HFFc6 (cell line): ENCODE results near the gene ABHD8. TPM values are rescaled to one million over a fixed set of nuclear protein-coding genes. Genes with fewer than 3 reads are reported as not detected.

Experiments
- DNase-seq: peaks from one replicate; pipeline ENCODE4 v3.0.0-alpha.2; 2018
- H3K27ac Mint-ChIP-seq: 2 replicates; pipeline ENCODE4 v1.8.0; 2020; ENCODE audit warnings: mild to moderate bottlenecking, mixed read lengths
- H3K27me3 Mint-ChIP-seq: 2 replicates; pipeline ENCODE4 v1.8.0; 2021; ENCODE audit warnings: mild to moderate bottlenecking, moderate library complexity, mixed read lengths; ENCODE audit not compliant: insufficient read depth
- H3K36me3 Mint-ChIP-seq: 2 replicates; pipeline ENCODE4 v1.8.0; 2021; ENCODE audit warnings: low read depth, mixed read lengths
- H3K4me1 Mint-ChIP-seq: 2 replicates; pipeline ENCODE4 v1.8.0; 2020; ENCODE audit warnings: low read depth, mixed read lengths
- H3K4me3 Mint-ChIP-seq: 2 replicates; pipeline ENCODE4 v1.8.0; 2020; ENCODE audit warnings: mild to moderate bottlenecking, moderate library complexity, mixed read lengths
- H3K9me3 Mint-ChIP-seq: 2 replicates; pipeline ENCODE4 v1.8.0; 2020; ENCODE audit warnings: mild to moderate bottlenecking, mixed read lengths
- CTCF ChIP-seq: fragments of 200-600 bp; sonication (generic); IDR thresholded peaks from 2 replicates; pipeline ENCODE4 v1.5.0; 2021; ENCODE audit warnings: antibody characterized with exemption, mild to moderate bottlenecking
- total RNA-seq, 6 experiments: library from RNA; stranded (reverse); fragmentation: NEBNext Ultra II Directional; extraction: Animal tissue kit (Norgen Biotek cat#: 25700); gene quantifications; 2 replicates in 1 of 6; 3 replicates in 5 of 6; pipeline ENCODE4 v1.2.3, GENCODE V29; 2021

The ABHD8 gene
- total RNA-seq, 6 experiments from 2014 or later, result 6.7 to 9.9 (median 8.9) TPM

- H3K27ac Mint-ChIP-seq, result peak overlapping the region; percentile 86
- H3K27me3 Mint-ChIP-seq, result no peaks in the 10 kb centered on the region; the same call in 1 of the 2 replicates
- H3K36me3 Mint-ChIP-seq, result peaks cover 20% of the 10 kb centered on the region
- peak; percentile 62 for DNase-seq
- no peaks in the 10 kb centered on the region for H3K9me3 Mint-ChIP-seq
- TF ChIP-seq CTCF, result no peak
- peak overlapping the region; percentile 79 for H3K4me3 Mint-ChIP-seq
- peaks cover 32% of the 10 kb centered on the region for H3K4me1 Mint-ChIP-seq
Measured at GRCh38 chr19:17311455-17312188, 8.4 kb upstream of the ABHD8 start.

GRCh38 chr19:17309965-17310461, 6.8 kb upstream of the ABHD8 start:
- H3K9me3 Mint-ChIP-seq, result no peaks in the 10 kb centered on the region
- TF ChIP-seq CTCF, result no peak
- H3K4me3 Mint-ChIP-seq, result peak overlapping the region; percentile 90
- H3K4me1 Mint-ChIP-seq, result peaks cover 40% of the 10 kb centered on the region
- H3K27ac Mint-ChIP-seq, result peak overlapping the region; percentile 88
- H3K36me3 Mint-ChIP-seq, result peaks cover 11% of the 10 kb centered on the region
- DNase-seq, result no peak
- no peaks in the 10 kb centered on the region; the same call in 1 of the 2 replicates for H3K27me3 Mint-ChIP-seq

- Mint-ChIP-seq H3K27me3 (no peaks in the 10 kb centered on the region; the same call in 1 of the 2 replicates), H3K4me1 (peaks cover 46% of the 10 kb centered on the region), H3K36me3 (peaks cover 11% of the 10 kb centered on the region), H3K27ac (peak within 1 kb of the TSS; percentile 88), H3K4me3 (peak within 1 kb of the TSS; percentile 90), H3K9me3 (no peaks in the 10 kb centered on the region)
- peak; percentile 100 for DNase-seq
- no peak for TF ChIP-seq CTCF
Measured at GRCh38 chr19:17309198-17309964, 6.2 kb upstream of the ABHD8 start, which contains the start of gene DDA1. Gene DDA1 (plus strand): TSS chr19:17309563. CDS start chr19:17309655, 92 bp downstream.

- H3K36me3 Mint-ChIP-seq, result peaks cover 11% of the 10 kb centered on the region
Measured at GRCh38 chr19:17307876-17308377, 4.7 kb upstream of the ABHD8 start.

More at GRCh38 chr19:17307876-17308377, 4.7 kb upstream of the ABHD8 start:
- no peak for DNase-seq
- no peaks in the 10 kb centered on the region; the same call in 1 of the 2 replicates for H3K27me3 Mint-ChIP-seq
- H3K9me3 Mint-ChIP-seq, result no peaks in the 10 kb centered on the region
- no peak overlapping the region for H3K27ac Mint-ChIP-seq
- H3K4me3 Mint-ChIP-seq, result peak overlapping the region; percentile 4; the same call in 1 of the 2 replicates
- no peak for TF ChIP-seq CTCF
- peaks cover 57% of the 10 kb centered on the region for H3K4me1 Mint-ChIP-seq
